ENCODE results near the gene DNAH9. TPM values are rescaled to one million over a fixed set of nuclear protein-coding genes. Genes with fewer than 3 reads are reported as not detected.

DNAH9 gene
- polyA plus RNA-seq, 1 donor, result 0.52 TPM

- DNase-seq (ENCODE audit: low read depth), result no peak
These were observed 70.3 kb downstream of the DNAH9 start for GRCh38 chr17:11668618-11669017.

- DNase-seq (ENCODE audit: low read depth), result no peak
These were observed 72.9 kb downstream of the DNAH9 start for GRCh38 chr17:11671126-11671525.

- no peak for DNase-seq (ENCODE audit: low read depth)
These were observed 84.4 kb downstream of the DNAH9 start for GRCh38 chr17:11682646-11683045.

- DNase-seq (ENCODE audit: low read depth), result no peak
These were observed 92.4 kb downstream of the DNAH9 start for GRCh38 chr17:11690681-11691080.

GRCh38 chr17:11692688-11693087 lies 94.4 kb downstream of the DNAH9 start:
- no peak for DNase-seq (ENCODE audit: low read depth)

- DNase-seq (ENCODE audit: low read depth), result no peak
These were observed 95.0 kb downstream of the DNAH9 start for GRCh38 chr17:11693284-11693683.

GRCh38 chr17:11700668-11701067 lies 102.4 kb downstream of the DNAH9 start:
- DNase-seq (ENCODE audit: low read depth), result no peak

GRCh38 chr17:11701911-11702310 lies 103.6 kb downstream of the DNAH9 start:
- DNase-seq (ENCODE audit: low read depth), result no peak

GRCh38 chr17:11704041-11704440 lies 105.8 kb downstream of the DNAH9 start:
- DNase-seq (ENCODE audit: low read depth), result no peak

- DNase-seq (ENCODE audit: low read depth), result peak; percentile 11
These were observed 106.8 kb downstream of the DNAH9 start for GRCh38 chr17:11705111-11705510.

GRCh38 chr17:11707586-11707985 lies 109.3 kb downstream of the DNAH9 start:
- no peak for DNase-seq (ENCODE audit: low read depth)

GRCh38 chr17:11712456-11712855 lies 114.2 kb downstream of the DNAH9 start:
- no peak for DNase-seq (ENCODE audit: low read depth)

- no peak for DNase-seq (ENCODE audit: low read depth)
These were observed 120.9 kb downstream of the DNAH9 start for GRCh38 chr17:11719203-11719602.

GRCh38 chr17:11719856-11720255 lies 121.6 kb downstream of the DNAH9 start:
- DNase-seq (ENCODE audit: low read depth), result no peak

GRCh38 chr17:11720816-11721215 lies 122.5 kb downstream of the DNAH9 start:
- no peak for DNase-seq (ENCODE audit: low read depth)

- DNase-seq (ENCODE audit: low read depth), result no peak
These were observed 132.5 kb downstream of the DNAH9 start for GRCh38 chr17:11730747-11731146.

GRCh38 chr17:11736613-11737312 lies 138.5 kb downstream of the DNAH9 start:
- no peak for DNase-seq (ENCODE audit: low read depth)

GRCh38 chr17:11737313-11737679 lies 139.0 kb downstream of the DNAH9 start:
- DNase-seq (ENCODE audit: low read depth), result no peak

GRCh38 chr17:11738151-11738550 lies 139.9 kb downstream of the DNAH9 start:
- no peak for DNase-seq (ENCODE audit: low read depth)

- DNase-seq (ENCODE audit: low read depth), result no peak
These were observed 141.1 kb downstream of the DNAH9 start for GRCh38 chr17:11739351-11739750.

- no peak for DNase-seq (ENCODE audit: low read depth)
These were observed 141.6 kb downstream of the DNAH9 start for GRCh38 chr17:11739848-11740247.

- DNase-seq (ENCODE audit: low read depth), result peak; percentile 28
These were observed 144.6 kb downstream of the DNAH9 start for GRCh38 chr17:11742886-11743285.

GRCh38 chr17:11744696-11745095 lies 146.4 kb downstream of the DNAH9 start:
- DNase-seq (ENCODE audit: low read depth), result no peak

- no peak for DNase-seq (ENCODE audit: low read depth)
These were observed 149.2 kb downstream of the DNAH9 start for GRCh38 chr17:11747441-11747840.

All from forelimb muscle (tissue), 1 donor.